ENCODE measurements around the gene PKD2L1.

GRCh38 chr10:100325158-100325557 is 4.9 kb downstream of the PKD2L1 start:
- TF ChIP-seq CTCF (IDR thresholded peaks at IDR 0.05; ENCODE audit: control extremely low read depth in 1 of 3, insufficient read depth in 1 of 3, low read depth in 1 of 3, low read length in 3 of 3) (no peak), TEAD4 (IDR thresholded peaks at IDR 0.05; ENCODE audit: low read depth, low read length) (0 out of 2 replicates have a peak, but pooled peaks have one; percentile 50), YY1 (IDR thresholded peaks at IDR 0.05; ENCODE audit: low read depth, low read length) (peak; percentile 61; the same call in 1 of the 2 replicates), RNF2 (IDR thresholded peaks at IDR 0.05; ENCODE audit: borderline replicate concordance, low read depth, low read length, missing control alignments, poor library complexity, severe bottlenecking) (no peak), EZH2 (IDR thresholded peaks at IDR 0.05; ENCODE audit: low read depth, low read length, severe bottlenecking) (no peak), POLR2A (IDR thresholded peaks at IDR 0.05; ENCODE audit: control extremely low read depth in 1 of 2, low read depth in 2 of 2, low read length in 2 of 2) (no peak), KDM5A (IDR thresholded peaks at IDR 0.05; ENCODE audit: low read length) (no peak), MAX (IDR thresholded peaks at IDR 0.05) (no peak)

All from H1 (cell line).